Thyroid gland (tissue), 4 donors: ENCODE data around the gene MTHFSD.

ENCODE experiments used
- POLR2A ChIP-seq, 2 donors: fragments of 450-650 bp; IDR thresholded peaks; one replicate each; pipeline ENCODE4 v1.6.1; 2017; ENCODE audit warnings: antibody characterized with exemption in 2 of 2, mild to moderate bottlenecking in 2 of 2, moderate library complexity in 1 of 2
- TF ChIP-seq, protein P1 (sequence below), 6 experiments: fragments of 200-600 bp in 3 of 6; fragments of 450-650 bp in 3 of 6; sonication (generic) in 3 of 6; IDR thresholded peaks; one replicate each; pipeline ENCODE4 v1.5.1; 2016 to 2019; ENCODE audit warnings: antibody characterized with exemption in 6 of 6, mild to moderate bottlenecking in 2 of 6, inconsistent platforms in 1 of 6, moderate library complexity in 1 of 6

DNA sequence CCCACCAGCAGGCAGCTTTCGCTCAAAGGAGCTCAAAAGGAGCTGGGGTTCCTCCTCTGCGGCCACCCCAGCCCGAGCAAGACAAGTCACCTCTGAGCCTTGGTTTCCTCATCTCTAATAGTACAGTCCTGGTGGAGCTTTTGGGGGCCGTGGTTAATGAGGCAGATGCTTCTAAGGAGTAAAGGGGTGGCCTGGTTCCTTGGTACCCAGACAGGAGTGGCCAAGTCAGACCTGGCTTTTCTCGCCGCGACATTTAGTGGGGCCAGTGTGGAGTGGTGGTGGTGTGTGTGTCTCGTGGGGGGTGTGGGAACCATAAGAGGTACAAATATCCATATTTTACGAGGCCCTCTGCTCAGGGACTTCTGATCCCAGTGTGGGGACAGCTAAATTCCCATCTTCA lies 38.0 kb downstream of the MTHFSD start:
- TF ChIP-seq, protein P1, sequence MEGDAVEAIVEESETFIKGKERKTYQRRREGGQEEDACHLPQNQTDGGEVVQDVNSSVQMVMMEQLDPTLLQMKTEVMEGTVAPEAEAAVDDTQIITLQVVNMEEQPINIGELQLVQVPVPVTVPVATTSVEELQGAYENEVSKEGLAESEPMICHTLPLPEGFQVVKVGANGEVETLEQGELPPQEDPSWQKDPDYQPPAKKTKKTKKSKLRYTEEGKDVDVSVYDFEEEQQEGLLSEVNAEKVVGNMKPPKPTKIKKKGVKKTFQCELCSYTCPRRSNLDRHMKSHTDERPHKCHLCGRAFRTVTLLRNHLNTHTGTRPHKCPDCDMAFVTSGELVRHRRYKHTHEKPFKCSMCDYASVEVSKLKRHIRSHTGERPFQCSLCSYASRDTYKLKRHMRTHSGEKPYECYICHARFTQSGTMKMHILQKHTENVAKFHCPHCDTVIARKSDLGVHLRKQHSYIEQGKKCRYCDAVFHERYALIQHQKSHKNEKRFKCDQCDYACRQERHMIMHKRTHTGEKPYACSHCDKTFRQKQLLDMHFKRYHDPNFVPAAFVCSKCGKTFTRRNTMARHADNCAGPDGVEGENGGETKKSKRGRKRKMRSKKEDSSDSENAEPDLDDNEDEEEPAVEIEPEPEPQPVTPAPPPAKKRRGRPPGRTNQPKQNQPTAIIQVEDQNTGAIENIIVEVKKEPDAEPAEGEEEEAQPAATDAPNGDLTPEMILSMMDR (IDR thresholded peaks at IDR 0.05), result no peak
- TF ChIP-seq POLR2A (IDR thresholded peaks at IDR 0.05), result no peak
